BJ (cell line): ENCODE results near the gene GBP7. TPM values are rescaled to one million over a fixed set of nuclear protein-coding genes. Genes with fewer than 3 reads are reported as not detected.

ENCODE experiments used
- CTCF ChIA-PET: fragments of 350-600 bp; formaldehyde crosslinking; extraction: SDS; loops from one replicate; lab custom pipeline; 2021; ENCODE audit warnings: antibody characterized with exemption, inconsistent platforms; lab: Yijun Ruan, JAX
- POLR2A ChIA-PET: fragments of 300-600 bp; sonication (Branson Sonifier 250); formaldehyde crosslinking; extraction: SDS; loops from one replicate; lab custom pipeline; 2021; ENCODE audit warnings: antibody characterized with exemption; lab: Charles Lee
- DNase-seq: peaks from one replicate; pipeline ENCODE4 v3.0.0-alpha.2; 2011; ENCODE audit warnings: low read depth
- H3K27me3 ChIP-seq: 2 replicates; pipeline ENCODE4 v1.6.0; 2011; ENCODE audit warnings: low read length; ENCODE audit not compliant: control insufficient read depth, insufficient read depth
- H3K36me3 ChIP-seq: 2 replicates; pipeline ENCODE4 v1.5.1; 2011; ENCODE audit warnings: low read length; ENCODE audit not compliant: control insufficient read depth, insufficient read depth
- H3K4me3 ChIP-seq: 2 replicates; pipeline ENCODE4 v1.5.1; 2011; ENCODE audit warnings: low read depth, mild to moderate bottlenecking, control low read depth, low read length
- CTCF ChIP-seq: IDR thresholded peaks from 2 replicates; pipeline ENCODE4 v1.5.1; 2011; ENCODE audit warnings: low read depth, mild to moderate bottlenecking, control low read depth, inconsistent platforms, low read length, moderate library complexity; ENCODE audit not compliant: insufficient read depth
- polyA plus RNA-seq: library from polyadenylated mRNA; depleted of rRNA; stranded (reverse); fragments of >200 nt; gene quantifications from 2 replicates; pipeline ENCODE4 v1.2.3, GENCODE V29; 2011

Gene GBP7
- polyA plus RNA-seq, 1 experiment = not detected

GRCh38 chr1:89170170-89171066, 5.4 kb downstream of the GBP7 start:
- Histone ChIP-seq H3K4me3 (no peak overlapping the region), H3K36me3 (no peaks in the 10 kb centered on the region), H3K27me3 (no peaks in the 10 kb centered on the region)
- DNase-seq = no peak
- ChIA-PET CTCF (no interaction called here), POLR2A (no interaction called here)
- no peak for TF ChIP-seq CTCF

- Histone ChIP-seq H3K36me3 (no peaks in the 10 kb centered on the region), H3K4me3 (no peak overlapping the region), H3K27me3 (no peaks in the 10 kb centered on the region)
- DNase-seq = no peak
- no peak for TF ChIP-seq CTCF
- CTCF ChIA-PET = interaction anchor here (0.8 kb wide), 1 partner anchor 163 kb away, joined by 3 read pairs; no protein-coding TSS in a partner anchor
- POLR2A ChIA-PET = no interaction called here
These were observed 6.6 kb downstream of the GBP7 start for GRCh38 chr1:89169166-89169565.

- Histone ChIP-seq H3K4me3 (no peak overlapping the region), H3K27me3 (no peaks in the 10 kb centered on the region), H3K36me3 (no peaks in the 10 kb centered on the region)
- TF ChIP-seq CTCF = no peak
- CTCF ChIA-PET = interaction anchor here (0.5 to 1.0 kb wide), 2 partner anchors 12 to 226 kb away, joined by 3 read pairs; no protein-coding TSS in a partner anchor
- no peak for DNase-seq
- POLR2A ChIA-PET = no interaction called here
These were observed 8.1 kb downstream of the GBP7 start for GRCh38 chr1:89167590-89168230.

GRCh38 chr1:89166705-89167104, 9.1 kb downstream of the GBP7 start:
- no peak for TF ChIP-seq CTCF
- CTCF ChIA-PET = interaction anchor here (1.0 kb wide), 1 partner anchor 13 kb away, joined by 3 read pairs; no protein-coding TSS in a partner anchor
- Histone ChIP-seq H3K36me3 (no peaks in the 10 kb centered on the region), H3K27me3 (no peaks in the 10 kb centered on the region), H3K4me3 (no peak overlapping the region)
- POLR2A ChIA-PET = no interaction called here
- no peak for DNase-seq

- DNase-seq = no peak
- ChIA-PET CTCF (no interaction called here), POLR2A (no interaction called here)
- Histone ChIP-seq H3K27me3 (no peaks in the 10 kb centered on the region), H3K36me3 (no peaks in the 10 kb centered on the region), H3K4me3 (no peak overlapping the region)
- no peak for TF ChIP-seq CTCF
These were observed 10.0 kb downstream of the GBP7 start for GRCh38 chr1:89165811-89166210.
